Activated CD8-positive, alpha-beta memory T cell treated with anti-CD3 and anti-CD28 coated beads, Interleukin-2, amount 50 U/mL, for 1 hour (primary cell): ENCODE results near the gene PEAK1.

Experiments used
- DNase-seq: peaks from one replicate; pipeline ENCODE4 v3.0.0-alpha.2; 2020; ENCODE audit errors: extremely low read depth

The PEAK1 gene

GRCh38 chr15:77355321-77355720, 64.6 kb downstream of the PEAK1 start:
- DNase-seq = no peak

GRCh38 chr15:77354063-77354462, 65.8 kb downstream of the PEAK1 start:
- DNase-seq = no peak

DNA sequence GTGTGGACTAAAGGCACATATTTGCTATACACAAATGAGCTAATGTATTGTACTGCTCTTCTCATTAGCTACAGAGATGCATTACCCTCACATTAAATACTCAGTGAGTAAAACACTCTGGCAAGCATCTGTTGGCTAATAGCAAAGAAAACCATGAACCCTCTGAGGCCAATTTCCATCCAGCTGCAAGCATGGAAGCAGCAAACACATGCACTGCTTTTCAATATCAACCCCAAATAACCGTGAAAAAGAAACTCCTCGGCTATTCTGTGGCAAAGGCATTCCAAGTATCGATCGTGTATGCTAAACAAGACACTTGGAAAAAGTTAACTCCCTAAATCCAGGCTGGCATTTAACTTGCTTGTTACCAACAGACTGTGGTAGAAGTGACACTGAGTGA, 67.0 kb downstream of the PEAK1 start:
- no peak for DNase-seq

GRCh38 chr15:77350792-77351191, 69.1 kb downstream of the PEAK1 start:
- no peak for DNase-seq

GRCh38 chr15:77349666-77350065, 70.2 kb downstream of the PEAK1 start:
- no peak for DNase-seq

DNA sequence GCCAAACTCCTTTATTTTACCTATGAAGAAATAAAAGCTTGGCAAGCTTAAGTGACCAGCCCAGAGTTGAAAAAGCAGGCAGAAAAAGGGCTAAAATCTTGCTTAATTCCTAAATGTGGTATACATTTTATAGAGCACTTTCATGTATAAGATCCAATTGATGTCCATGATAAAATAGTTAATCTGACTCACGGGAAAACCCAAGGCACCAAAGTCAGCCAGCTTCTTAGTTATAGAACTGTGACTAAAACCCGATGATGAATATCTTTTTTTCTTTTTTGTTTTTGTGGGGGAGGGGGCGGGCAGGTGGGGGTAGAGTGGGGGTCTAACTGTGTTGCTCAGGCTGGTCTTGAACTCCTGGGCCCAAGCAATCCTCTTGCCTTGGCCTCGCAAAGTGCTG, 71.4 kb downstream of the PEAK1 start:
- no peak for DNase-seq

GRCh38 chr15:77347197-77347596, 72.7 kb downstream of the PEAK1 start:
- no peak for DNase-seq

GRCh38 chr15:77346245-77347036, 73.5 kb downstream of the PEAK1 start:
- DNase-seq = no peak

DNA sequence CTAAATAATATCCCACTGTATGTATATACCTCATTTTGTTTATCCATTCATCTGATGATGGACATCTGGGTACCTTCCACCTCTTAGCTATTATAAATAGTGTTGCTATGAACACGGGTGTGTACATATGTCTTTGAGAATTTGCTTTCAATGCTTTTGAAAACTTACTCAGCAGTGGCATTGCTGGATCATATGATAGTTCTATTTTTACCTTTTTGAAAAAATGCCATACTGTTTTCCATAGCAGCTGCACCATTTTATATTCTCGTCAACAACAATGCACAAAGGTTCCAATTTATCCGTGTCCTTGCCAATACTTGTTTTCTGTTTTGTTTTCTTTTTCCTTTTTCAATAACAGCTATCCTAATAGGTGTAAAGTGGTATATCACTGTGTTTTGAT, 77.1 kb downstream of the PEAK1 start:
- DNase-seq = no peak

GRCh38 chr15:77340245-77340644, 79.7 kb downstream of the PEAK1 start:
- no peak for DNase-seq

DNA sequence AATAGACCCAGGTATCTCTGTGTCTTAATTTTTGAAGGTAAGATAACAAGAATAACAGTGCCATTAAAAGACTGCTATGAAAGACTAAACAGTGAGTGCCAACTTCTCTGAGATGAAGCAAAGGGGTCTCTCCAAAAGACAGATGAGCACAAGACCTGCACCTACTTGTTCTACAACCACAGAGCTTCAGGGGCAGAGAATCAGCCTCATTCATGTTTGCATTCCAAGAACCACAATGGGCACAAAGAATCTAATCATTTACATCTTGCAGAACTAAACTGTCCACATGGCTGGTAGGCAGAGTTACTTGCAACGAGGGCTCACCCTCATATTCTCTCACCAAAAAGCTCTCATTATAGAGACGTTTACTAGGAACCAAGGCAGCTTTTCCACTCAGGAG, 83.9 kb downstream of the PEAK1 start:
- no peak for DNase-seq

- DNase-seq = no peak
Measured at GRCh38 chr15:77335298-77335697, 84.6 kb downstream of the PEAK1 start.

- DNase-seq = no peak
Measured at GRCh38 chr15:77333166-77333565, 86.7 kb downstream of the PEAK1 start.

GRCh38 chr15:77329202-77329601, 90.7 kb downstream of the PEAK1 start:
- no peak for DNase-seq

GRCh38 chr15:77327844-77328529, 91.9 kb downstream of the PEAK1 start:
- DNase-seq = no peak

- DNase-seq = no peak
Measured at GRCh38 chr15:77327168-77327567, 92.7 kb downstream of the PEAK1 start.

DNA sequence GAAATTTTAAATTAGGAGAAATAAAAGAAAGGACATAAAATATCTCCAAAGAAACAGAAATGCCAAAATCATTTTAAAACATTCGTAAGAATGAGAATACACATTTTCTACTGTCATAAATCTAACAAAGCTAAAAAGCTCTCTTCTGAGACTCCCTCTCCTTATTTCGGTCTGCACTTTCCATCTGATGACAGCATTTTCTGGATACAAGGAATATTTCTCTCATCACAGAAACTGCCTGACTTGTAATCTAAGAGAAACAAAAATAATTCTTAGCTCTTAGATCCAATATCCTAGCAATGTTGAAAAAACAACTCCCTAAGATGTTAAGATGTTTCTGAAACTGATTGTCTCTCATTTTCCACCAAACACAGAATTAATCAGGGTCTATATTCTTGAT, 93.5 kb downstream of the PEAK1 start:
- no peak for DNase-seq

DNA sequence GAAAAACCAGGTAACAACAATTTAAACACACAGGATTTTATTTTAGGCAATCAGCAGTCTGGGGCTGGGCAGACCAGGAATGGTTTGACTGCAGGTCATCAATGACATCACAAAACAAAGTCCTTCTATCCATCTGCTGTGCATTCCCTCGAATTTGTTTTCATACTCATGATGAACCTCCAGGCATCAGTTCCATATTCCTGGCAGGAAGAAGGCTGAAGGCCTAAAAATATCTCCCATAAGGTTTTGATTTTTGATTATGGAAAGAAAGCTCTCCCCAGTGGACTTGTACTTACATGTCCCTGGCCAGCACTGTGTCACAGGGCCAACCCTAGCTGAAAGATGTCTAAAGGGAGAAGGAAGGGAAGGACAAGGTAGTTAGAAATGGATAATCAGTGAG, 107.4 kb downstream of the PEAK1 start:
- DNase-seq = no peak

GRCh38 chr15:77311618-77312398, 108.1 kb downstream of the PEAK1 start:
- no peak for DNase-seq

DNA sequence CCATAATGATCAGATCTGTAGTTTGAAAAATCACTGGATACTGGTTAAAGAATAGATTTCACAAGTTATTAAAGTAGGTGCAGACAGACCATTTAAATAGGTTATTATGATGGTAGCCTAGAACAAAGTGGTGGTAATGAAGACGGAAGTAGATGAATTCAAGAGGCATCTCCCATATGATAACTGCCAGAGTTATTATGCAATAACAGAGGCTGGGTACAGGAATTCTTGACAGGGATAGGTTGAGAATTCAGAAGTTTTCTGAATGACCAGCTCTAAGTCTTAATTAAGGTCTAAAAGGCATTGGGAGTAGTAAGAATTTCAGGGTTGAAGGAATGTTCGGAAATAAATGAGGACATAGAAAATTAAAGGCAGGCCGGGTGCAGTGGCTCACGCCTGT, 108.9 kb downstream of the PEAK1 start:
- DNase-seq = no peak

DNA sequence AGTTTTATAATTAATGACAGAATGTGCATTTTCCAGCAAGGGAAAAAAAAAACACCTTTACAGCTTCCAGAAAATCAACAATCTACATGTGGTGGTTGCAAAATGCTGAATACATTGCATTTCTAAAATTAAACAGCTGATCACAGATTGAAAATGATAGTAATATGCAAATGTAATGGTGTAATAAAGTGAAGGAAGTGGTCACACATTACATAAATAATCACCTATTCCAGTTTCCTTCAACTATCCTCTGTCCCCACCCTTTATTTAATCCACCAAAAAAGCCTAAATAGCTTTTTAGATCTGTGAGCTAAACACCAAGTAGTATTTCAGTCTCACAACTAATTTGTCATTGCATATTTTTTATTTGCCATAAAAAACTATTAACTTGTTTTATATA, 110.5 kb downstream of the PEAK1 start:
- no peak for DNase-seq

DNA sequence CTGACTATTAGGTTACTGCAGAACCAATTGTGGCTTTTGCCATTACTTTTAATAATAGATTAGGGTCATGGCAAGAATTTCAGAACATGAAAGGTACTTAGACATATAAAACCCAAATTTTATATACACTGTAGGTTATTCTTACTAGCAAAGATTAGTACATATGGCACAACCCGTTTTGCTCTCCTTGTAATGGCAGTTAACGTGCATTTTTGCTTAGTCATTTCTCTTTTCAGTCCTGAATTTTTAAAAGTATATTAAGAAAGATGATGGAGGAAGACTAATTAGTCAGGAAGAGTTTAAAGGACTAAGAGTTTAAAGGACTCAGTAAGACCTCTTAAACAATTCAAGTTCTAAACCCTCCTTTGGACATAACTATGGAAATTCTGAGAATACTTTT, 114.0 kb downstream of the PEAK1 start:
- no peak for DNase-seq
